Sigmoid colon (tissue), 4 donors: Measurements from ENCODE around the gene KRTAP12-4.
"Not testable (repeated sequence)": the region's sequence is repeated elsewhere in the genome, so short reads cannot be mapped to it uniquely, and the experiment has no call there.

ENCODE experiments used
- EP300 ChIP-seq, 4 donors: sonication (generic); formaldehyde crosslinking; IDR thresholded peaks; one replicate each; pipeline ENCODE4 v1.6.1; 2017; ENCODE audit warnings: antibody characterized with exemption in 4 of 4
- POLR2A ChIP-seq, 2 donors: fragments of 450-650 bp; IDR thresholded peaks; one replicate each; pipeline ENCODE4 v1.6.1; 2016; ENCODE audit warnings: antibody characterized with exemption in 2 of 2, mild to moderate bottlenecking in 2 of 2, moderate library complexity in 2 of 2
- POLR2AphosphoS5 ChIP-seq, 4 donors: sonication (generic); formaldehyde crosslinking; IDR thresholded peaks; one replicate each; pipeline ENCODE4 v1.6.1; 2017; ENCODE audit warnings: antibody characterized with exemption in 4 of 4
- TF ChIP-seq, protein P1 (sequence below), 4 experiments: fragments of 450-650 bp in 3 of 4; fragments of 200-600 bp in 1 of 4; IDR thresholded peaks; one replicate each; pipeline ENCODE4 v1.5.1; 2016 to 2019; ENCODE audit warnings: antibody characterized with exemption in 4 of 4, mild to moderate bottlenecking in 3 of 4, moderate library complexity in 2 of 4

DNA sequence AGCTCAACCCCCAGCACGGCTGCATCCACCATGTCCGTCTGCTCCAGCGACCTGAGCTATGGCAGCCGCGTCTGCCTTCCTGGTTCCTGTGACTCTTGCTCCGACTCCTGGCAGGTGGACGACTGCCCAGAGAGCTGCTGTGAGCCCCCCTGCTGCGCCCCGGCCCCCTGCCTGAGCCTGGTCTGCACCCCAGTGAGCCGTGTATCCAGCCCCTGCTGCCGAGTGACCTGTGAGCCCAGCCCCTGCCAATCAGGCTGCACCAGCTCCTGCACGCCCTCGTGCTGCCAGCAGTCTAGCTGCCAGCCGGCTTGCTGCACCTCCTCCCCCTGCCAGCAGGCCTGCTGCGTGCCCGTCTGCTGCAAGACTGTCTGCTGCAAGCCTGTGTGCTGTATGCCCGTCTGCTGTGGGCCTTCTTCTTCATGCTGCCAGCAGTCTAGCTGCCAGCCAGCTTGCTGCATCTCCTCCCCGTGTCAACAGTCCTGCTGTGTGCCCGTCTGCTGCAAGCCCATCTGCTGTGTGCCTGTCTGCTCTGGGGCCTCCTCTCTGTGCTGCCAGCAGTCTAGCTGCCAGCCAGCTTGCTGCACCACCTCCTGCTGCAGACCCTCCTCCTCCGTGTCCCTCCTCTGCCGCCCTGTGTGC lies 42.8 kb upstream of the KRTAP12-4 start, which contains the start of gene KRTAP10-12:
- not testable (repeated sequence) for TF ChIP-seq POLR2A, EP300, POLR2AphosphoS5 (IDR thresholded peaks at IDR 0.05)
- TF ChIP-seq, protein P1, sequence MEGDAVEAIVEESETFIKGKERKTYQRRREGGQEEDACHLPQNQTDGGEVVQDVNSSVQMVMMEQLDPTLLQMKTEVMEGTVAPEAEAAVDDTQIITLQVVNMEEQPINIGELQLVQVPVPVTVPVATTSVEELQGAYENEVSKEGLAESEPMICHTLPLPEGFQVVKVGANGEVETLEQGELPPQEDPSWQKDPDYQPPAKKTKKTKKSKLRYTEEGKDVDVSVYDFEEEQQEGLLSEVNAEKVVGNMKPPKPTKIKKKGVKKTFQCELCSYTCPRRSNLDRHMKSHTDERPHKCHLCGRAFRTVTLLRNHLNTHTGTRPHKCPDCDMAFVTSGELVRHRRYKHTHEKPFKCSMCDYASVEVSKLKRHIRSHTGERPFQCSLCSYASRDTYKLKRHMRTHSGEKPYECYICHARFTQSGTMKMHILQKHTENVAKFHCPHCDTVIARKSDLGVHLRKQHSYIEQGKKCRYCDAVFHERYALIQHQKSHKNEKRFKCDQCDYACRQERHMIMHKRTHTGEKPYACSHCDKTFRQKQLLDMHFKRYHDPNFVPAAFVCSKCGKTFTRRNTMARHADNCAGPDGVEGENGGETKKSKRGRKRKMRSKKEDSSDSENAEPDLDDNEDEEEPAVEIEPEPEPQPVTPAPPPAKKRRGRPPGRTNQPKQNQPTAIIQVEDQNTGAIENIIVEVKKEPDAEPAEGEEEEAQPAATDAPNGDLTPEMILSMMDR (IDR thresholded peaks at IDR 0.05), result not testable (repeated sequence)
